GM12801 (cell line): ENCODE results near the gene TMED9.

Experiments used
- CTCF ChIP-seq: IDR thresholded peaks from one replicate; pipeline ENCODE4 v1.5.1; 2011; ENCODE audit warnings: control low read depth; ENCODE audit not compliant: insufficient read length; ENCODE audit errors: extremely low read depth

TMED9 gene

GRCh38 chr5:177620560-177620959 lies 28.6 kb downstream of the TMED9 start:
- TF ChIP-seq CTCF, result no peak
